ENCODE data around the gene PTGDR.

PTGDR gene

DNA sequence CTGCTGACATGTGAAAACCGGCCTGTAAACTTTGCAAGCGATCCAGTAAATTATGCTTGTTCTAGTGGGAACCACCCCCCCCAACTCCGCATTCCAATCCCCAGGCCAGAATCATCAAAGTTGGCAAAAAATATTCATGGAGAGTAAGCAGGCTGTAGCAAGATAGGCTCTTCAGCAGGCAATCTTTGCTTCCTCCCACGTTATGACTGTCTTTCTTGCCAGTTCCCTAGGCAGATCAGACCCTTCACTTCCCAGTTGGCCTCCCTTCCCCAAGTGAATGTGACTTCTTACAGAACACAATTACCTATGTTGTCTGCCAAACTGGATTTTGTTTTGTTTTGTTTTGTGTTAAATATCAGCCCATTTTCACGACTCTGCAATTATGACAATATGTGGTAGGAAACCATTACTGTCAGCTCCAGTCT is 45.4 kb downstream of the PTGDR start:
- peak; percentile 40 for DNase-seq (ENCODE audit: low spot score)

DNA sequence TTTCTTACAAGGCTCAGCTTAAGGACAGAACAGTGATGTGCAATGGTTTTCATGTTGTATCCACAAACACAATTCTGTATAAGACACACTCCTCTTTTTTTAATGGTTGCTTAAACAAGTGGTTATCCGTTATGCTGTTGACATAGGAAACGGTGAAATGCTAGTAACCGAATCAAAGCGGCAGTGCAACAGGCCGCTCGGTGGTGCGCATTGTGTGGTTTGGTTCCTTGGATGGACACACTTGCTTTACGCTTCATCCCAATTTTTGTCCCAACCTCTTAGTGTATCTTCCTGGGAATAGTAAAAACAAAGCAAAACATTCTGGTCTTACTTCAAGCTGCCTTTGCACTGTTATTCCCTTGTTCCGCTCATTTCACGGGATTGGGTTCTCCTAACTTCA is 46.0 kb downstream of the PTGDR start:
- DNase-seq (ENCODE audit: low spot score), result no peak

DNA sequence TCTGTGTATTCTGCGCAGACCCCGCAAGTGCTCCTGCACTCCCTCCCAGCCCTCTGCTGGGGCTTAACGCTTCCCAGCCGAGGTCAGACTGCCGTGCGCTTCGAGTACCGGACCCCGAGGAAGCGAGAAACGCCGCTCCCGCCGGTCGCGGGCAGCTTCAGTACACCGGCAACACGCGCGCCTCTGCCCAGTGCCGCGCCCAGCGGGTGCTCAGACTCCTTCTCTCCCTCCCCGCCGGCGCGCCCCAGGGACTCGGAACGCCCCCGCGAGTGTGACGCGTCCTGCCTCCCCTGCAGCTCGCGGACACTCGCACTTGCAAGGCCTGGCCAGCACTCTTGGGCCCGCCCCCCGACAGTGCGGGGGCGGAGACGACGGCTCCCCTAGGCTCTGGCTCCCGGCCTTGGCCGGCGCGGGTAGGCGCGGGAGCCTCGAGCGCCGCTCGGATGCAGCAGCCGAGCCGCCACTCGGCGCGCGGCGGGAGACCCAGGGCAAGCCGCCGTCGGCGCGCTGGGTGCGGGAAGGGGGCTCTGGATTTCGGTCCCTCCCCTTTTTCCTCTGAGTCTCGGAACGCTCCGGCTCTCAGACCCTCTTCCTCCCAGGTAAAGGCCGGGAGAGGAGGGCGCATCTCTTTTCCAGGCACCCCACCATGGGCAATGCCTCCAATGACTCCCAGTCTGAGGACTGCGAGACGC is 46.6 kb downstream of the PTGDR start, which contains the start of gene PTGER2:
TSS of gene PTGER2 (plus strand) at position 410 of the 692 bp plus-strand sequence. CDS start at position 647, 237 bp downstream.
- peak; percentile 95 for DNase-seq (ENCODE audit: low spot score)

DNA sequence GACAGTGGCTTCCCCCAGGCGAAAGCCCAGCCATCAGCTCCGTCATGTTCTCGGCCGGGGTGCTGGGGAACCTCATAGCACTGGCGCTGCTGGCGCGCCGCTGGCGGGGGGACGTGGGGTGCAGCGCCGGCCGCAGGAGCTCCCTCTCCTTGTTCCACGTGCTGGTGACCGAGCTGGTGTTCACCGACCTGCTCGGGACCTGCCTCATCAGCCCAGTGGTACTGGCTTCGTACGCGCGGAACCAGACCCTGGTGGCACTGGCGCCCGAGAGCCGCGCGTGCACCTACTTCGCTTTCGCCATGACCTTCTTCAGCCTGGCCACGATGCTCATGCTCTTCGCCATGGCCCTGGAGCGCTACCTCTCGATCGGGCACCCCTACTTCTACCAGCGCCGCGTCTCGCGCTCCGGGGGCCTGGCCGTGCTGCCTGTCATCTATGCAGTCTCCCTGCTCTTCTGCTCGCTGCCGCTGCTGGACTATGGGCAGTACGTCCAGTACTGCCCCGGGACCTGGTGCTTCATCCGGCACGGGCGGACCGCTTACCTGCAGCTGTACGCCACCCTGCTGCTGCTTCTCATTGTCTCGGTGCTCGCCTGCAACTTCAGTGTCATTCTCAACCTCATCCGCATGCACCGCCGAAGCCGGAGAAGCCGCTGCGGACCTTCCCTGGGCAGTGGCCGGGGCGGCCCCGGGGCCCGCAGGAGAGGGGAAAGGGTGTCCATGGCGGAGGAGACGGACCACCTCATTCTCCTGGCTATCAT is 47.3 kb downstream of the PTGDR start:
- DNase-seq (ENCODE audit: low spot score), result peak; percentile 40

DNA sequence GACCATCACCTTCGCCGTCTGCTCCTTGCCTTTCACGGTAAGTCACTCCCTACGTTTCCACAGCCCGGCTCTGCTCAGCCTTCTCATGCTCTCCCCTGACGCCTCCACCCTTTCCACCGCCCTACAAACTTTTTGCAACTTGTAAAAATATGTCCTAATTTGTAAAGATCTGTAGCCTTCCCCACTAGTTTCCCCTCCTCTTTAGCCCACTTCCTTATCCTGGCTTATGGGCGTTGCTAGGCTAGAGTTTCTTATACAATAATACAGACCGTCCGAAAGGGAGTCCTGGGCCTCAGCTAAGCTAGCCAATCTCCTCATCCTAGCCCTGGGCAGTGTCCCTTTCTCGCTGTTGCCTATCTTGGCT is 47.8 kb downstream of the PTGDR start:
- no peak for DNase-seq (ENCODE audit: low spot score)

DNA sequence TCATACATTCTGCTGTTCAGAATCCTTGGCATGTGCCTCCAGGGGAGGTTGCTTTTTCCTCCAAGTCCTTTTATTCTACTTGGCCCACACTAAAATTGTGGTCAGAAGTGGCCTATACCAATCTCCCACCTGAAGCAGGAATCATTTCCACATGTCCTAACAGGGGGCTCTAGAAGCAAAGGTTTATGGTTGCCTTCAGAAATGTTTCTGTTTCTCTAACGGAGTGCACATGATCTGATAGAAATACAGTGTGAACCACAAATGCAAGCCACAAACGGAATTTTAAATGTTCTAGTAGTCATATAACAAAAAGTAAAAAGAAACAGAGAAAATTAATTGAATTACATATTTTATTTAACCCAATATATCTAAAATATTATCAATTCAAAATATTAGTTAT is 50.6 kb downstream of the PTGDR start:
- DNase-seq (ENCODE audit: low spot score), result no peak

DNA sequence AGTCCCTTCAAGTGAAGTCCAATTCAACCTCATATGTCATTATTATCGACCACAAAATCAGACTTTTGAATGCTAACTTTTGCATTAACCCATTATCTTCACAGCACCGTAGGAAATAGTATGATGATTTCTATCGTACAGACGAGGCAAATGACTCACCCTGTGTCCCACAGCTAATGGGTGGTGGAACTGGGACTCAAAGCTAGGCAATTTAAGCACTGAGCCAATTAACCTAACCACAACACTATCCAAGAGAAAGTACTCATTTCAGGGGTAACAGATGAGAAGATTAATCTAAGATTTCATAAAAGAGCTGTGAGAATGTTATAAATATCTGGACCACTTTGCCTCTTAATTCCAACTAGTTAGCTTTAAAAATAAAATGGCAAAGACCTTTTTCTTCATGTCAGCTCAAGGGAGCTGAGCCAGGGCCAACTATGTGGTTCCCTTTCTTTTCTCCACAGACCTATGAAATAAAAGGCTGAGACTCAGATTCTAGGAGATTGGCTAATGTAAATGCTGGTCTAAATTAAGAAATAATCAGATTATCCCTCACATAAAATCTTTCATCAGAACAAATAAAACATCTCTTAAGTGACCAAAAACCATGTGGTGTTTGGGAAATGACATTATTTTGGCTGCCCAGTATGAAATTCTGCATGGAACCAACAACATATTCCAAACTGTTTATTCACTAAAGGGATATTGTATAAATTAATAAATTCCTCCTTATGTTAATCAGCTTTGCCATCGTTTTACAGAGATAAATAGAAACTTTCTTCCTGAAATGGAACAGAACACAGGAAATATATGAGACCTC is 51.5 kb downstream of the PTGDR start:
- DNase-seq (ENCODE audit: low spot score), result no peak

DNA sequence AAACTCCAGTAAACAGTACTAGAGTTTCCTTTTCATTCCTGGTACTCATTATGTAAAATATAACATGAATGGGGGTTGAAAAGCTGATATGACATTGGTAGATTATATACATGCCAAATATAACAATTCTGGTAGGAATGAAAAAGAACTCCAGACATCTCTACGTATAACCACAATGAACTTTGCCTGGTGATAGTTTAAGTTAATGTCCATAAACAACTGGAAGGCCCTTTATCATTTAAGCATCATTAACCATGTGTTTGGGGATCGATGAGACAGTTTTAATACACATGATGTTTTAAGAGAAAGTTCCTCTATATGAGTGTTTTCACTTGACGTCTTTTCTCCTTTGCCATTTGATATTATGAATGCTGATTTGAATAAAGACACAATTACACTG is 52.4 kb downstream of the PTGDR start:
- no peak for DNase-seq (ENCODE audit: low spot score)

DNA sequence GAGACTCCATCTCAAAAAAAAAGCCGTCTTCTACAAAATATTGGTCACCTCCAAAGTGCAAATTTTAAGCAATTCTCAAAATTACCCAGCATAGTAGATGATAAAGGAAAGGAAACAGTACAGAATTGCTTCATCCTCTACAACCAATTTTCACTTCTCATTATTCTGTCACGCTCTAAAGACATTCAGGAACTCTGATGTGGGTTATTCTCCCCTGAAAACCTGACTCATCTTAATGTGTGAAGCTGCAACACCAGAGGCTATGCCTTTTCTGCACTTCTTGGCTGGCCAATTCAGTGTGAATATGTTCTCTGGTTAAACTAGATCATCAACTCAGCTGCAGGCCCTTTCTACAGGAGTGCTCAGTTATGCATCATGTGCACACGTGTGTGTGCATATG is 57.6 kb downstream of the PTGDR start:
- no peak for DNase-seq (ENCODE audit: low spot score)

DNA sequence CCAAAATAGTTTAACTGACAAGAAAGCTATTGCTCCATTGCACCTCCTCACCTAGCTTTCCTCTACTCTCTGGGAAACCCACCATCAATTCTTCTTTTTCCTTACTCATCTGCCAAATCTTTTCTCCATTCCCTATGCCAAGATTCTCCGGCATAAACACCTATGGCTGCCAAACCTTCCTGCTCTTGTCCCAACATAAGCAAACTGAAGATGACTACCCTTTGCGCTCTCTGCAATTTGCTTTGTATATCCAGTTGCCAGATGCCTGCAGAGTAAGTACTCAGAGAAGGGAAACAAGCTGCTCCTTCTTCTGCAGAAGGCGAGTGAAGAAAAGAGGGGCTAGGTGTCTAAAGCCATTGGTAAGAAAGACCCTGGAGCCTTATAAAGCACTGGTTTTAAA is 58.1 kb downstream of the PTGDR start:
- DNase-seq (ENCODE audit: low spot score), result no peak
